ENCODE results near the gene NUP54. TPM values are rescaled to one million over a fixed set of nuclear protein-coding genes. Genes with fewer than 3 reads are reported as not detected.

Gene NUP54
- total and polyA plus RNA-seq, 9 of the 15 experiments (the other 6 are each of a cell fraction or from before 2014, with no cell fraction given): 29.6 to 115 (median 67.7) TPM

DNA sequence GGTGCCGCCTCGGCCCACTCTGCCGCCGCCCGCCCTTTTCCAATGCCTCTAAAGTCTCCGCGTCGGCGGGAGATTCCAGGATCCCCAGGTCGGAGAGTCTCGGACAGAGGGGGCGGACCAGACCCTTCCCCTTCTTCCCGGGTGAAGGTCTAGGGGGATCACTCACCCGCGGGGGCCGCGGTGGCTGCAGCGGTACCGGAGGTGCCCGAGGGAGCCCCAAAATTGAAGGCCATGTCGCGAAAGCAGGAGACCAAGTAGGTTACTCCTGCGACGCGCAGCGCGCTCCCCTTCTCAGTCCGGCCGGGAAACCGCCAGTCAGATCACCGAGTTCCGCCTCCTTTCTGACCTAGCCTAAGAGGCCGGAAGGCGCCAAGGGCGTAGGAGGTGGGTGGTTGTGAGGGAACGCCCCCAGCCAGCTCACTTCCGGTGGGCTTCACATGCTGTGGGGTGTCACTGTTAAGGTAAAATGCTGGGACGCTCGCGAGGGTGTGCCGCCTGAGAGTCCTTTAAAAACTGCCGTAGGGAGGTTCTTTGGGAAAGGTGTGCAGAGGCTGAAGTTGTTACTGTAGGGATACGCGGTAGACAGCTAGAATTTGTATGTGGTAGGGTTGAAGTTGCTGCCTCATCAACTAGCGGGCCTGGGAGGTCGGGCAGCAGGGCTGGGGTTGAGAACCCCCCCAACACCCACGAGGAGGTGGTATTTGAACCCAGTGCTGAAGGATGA, at the start of gene NUP54 (continued):
- TF ChIP-seq, protein P1, sequence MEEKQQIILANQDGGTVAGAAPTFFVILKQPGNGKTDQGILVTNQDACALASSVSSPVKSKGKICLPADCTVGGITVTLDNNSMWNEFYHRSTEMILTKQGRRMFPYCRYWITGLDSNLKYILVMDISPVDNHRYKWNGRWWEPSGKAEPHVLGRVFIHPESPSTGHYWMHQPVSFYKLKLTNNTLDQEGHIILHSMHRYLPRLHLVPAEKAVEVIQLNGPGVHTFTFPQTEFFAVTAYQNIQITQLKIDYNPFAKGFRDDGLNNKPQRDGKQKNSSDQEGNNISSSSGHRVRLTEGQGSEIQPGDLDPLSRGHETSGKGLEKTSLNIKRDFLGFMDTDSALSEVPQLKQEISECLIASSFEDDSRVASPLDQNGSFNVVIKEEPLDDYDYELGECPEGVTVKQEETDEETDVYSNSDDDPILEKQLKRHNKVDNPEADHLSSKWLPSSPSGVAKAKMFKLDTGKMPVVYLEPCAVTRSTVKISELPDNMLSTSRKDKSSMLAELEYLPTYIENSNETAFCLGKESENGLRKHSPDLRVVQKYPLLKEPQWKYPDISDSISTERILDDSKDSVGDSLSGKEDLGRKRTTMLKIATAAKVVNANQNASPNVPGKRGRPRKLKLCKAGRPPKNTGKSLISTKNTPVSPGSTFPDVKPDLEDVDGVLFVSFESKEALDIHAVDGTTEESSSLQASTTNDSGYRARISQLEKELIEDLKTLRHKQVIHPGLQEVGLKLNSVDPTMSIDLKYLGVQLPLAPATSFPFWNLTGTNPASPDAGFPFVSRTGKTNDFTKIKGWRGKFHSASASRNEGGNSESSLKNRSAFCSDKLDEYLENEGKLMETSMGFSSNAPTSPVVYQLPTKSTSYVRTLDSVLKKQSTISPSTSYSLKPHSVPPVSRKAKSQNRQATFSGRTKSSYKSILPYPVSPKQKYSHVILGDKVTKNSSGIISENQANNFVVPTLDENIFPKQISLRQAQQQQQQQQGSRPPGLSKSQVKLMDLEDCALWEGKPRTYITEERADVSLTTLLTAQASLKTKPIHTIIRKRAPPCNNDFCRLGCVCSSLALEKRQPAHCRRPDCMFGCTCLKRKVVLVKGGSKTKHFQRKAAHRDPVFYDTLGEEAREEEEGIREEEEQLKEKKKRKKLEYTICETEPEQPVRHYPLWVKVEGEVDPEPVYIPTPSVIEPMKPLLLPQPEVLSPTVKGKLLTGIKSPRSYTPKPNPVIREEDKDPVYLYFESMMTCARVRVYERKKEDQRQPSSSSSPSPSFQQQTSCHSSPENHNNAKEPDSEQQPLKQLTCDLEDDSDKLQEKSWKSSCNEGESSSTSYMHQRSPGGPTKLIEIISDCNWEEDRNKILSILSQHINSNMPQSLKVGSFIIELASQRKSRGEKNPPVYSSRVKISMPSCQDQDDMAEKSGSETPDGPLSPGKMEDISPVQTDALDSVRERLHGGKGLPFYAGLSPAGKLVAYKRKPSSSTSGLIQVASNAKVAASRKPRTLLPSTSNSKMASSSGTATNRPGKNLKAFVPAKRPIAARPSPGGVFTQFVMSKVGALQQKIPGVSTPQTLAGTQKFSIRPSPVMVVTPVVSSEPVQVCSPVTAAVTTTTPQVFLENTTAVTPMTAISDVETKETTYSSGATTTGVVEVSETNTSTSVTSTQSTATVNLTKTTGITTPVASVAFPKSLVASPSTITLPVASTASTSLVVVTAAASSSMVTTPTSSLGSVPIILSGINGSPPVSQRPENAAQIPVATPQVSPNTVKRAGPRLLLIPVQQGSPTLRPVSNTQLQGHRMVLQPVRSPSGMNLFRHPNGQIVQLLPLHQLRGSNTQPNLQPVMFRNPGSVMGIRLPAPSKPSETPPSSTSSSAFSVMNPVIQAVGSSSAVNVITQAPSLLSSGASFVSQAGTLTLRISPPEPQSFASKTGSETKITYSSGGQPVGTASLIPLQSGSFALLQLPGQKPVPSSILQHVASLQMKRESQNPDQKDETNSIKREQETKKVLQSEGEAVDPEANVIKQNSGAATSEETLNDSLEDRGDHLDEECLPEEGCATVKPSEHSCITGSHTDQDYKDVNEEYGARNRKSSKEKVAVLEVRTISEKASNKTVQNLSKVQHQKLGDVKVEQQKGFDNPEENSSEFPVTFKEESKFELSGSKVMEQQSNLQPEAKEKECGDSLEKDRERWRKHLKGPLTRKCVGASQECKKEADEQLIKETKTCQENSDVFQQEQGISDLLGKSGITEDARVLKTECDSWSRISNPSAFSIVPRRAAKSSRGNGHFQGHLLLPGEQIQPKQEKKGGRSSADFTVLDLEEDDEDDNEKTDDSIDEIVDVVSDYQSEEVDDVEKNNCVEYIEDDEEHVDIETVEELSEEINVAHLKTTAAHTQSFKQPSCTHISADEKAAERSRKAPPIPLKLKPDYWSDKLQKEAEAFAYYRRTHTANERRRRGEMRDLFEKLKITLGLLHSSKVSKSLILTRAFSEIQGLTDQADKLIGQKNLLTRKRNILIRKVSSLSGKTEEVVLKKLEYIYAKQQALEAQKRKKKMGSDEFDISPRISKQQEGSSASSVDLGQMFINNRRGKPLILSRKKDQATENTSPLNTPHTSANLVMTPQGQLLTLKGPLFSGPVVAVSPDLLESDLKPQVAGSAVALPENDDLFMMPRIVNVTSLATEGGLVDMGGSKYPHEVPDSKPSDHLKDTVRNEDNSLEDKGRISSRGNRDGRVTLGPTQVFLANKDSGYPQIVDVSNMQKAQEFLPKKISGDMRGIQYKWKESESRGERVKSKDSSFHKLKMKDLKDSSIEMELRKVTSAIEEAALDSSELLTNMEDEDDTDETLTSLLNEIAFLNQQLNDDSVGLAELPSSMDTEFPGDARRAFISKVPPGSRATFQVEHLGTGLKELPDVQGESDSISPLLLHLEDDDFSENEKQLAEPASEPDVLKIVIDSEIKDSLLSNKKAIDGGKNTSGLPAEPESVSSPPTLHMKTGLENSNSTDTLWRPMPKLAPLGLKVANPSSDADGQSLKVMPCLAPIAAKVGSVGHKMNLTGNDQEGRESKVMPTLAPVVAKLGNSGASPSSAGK (IDR thresholded peaks at IDR 0.05): peak; percentile 58
- peak; percentile 90 for TF ChIP-seq DIDO1 (tag; IDR thresholded peaks at IDR 0.05; ENCODE audit: low read depth)
- TF ChIP-seq ATF3 (IDR thresholded peaks at IDR 0.05): peak; percentile 36; the same call in 1 of the 2 replicates
- peak; percentile 56; the same call in 1 of the 2 replicates for TF ChIP-seq ATF3 (CRISPR knock-in tag; conservative IDR thresholded peaks at IDR 0.05)
- TF ChIP-seq SMAD4 (CRISPR knock-in tag; conservative IDR thresholded peaks at IDR 0.05): peak; percentile 81
- TF ChIP-seq ZFP1 (CRISPR knock-in tag; IDR thresholded peaks at IDR 0.05): no peak
- TF ChIP-seq HDAC6 (IDR thresholded peaks at IDR 0.05; ENCODE audit: low read depth, low read length): no peak
- no peak; the same call in none of the 2 replicates for TF ChIP-seq ZNF766 (CRISPR knock-in tag; conservative IDR thresholded peaks at IDR 0.05)
- TF ChIP-seq SMC3 (conservative IDR thresholded peaks at IDR 0.05; ENCODE audit: insufficient read depth, low read depth, low read length): 0 out of 2 replicates have a peak, but pooled peaks have one; percentile 10
- TF ChIP-seq KDM5B (IDR thresholded peaks at IDR 0.05; ENCODE audit: insufficient replicate concordance, low read depth, low read length): peak; percentile 85
- no peak for TF ChIP-seq ZNF133 (CRISPR knock-in tag; IDR thresholded peaks at IDR 0.05)
- TF ChIP-seq FIP1L1 (IDR thresholded peaks at IDR 0.05; ENCODE audit: low read depth, low read length, poor library complexity, severe bottlenecking): peak; percentile 83
- no peak for TF ChIP-seq MCM5 (IDR thresholded peaks at IDR 0.05; ENCODE audit: low read depth)
- TF ChIP-seq, protein P2, sequence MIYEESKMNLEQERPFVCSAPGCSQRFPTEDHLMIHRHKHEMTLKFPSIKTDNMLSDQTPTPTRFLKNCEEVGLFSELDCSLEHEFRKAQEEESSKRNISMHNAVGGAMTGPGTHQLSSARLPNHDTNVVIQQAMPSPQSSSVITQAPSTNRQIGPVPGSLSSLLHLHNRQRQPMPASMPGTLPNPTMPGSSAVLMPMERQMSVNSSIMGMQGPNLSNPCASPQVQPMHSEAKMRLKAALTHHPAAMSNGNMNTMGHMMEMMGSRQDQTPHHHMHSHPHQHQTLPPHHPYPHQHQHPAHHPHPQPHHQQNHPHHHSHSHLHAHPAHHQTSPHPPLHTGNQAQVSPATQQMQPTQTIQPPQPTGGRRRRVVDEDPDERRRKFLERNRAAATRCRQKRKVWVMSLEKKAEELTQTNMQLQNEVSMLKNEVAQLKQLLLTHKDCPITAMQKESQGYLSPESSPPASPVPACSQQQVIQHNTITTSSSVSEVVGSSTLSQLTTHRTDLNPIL (CRISPR knock-in tag; IDR thresholded peaks at IDR 0.05): no peak

Measured in K562 (cell line).